GM18951 (cell line): ENCODE measurements around the gene CTNNA2.
"Not testable (repeated sequence)": the region's sequence is repeated elsewhere in the genome, so short reads cannot be mapped to it uniquely, and the experiment has no call there.

Experiments
- POLR2A ChIP-seq: IDR thresholded peaks from 4 replicates; pipeline ENCODE4 v1.6.1; 2011; ENCODE audit warnings: mild to moderate bottlenecking; ENCODE audit not compliant: insufficient read length, insufficient read depth; ENCODE audit errors: extremely low read depth
- in situ Hi-C: fragments of 300-500 bp; cut with MboI; formaldehyde crosslinking; loops from one replicate; pipeline ENCODE4 v1.12.0; 2022; ENCODE audit warnings: low sequenced_read_pairs, mixed read lengths, inconsistent platforms; ENCODE audit not compliant: unreplicated experiment

The CTNNA2 gene

GRCh38 chr2:80022018-80022417 is 509.2 kb downstream of the CTNNA2 start:
- no peak for TF ChIP-seq POLR2A
- in situ Hi-C loops = no loop called here

GRCh38 chr2:80026040-80026729 is 513.3 kb downstream of the CTNNA2 start:
- in situ Hi-C loops = no loop called here
- TF ChIP-seq POLR2A = no peak

- TF ChIP-seq POLR2A = no peak
- in situ Hi-C loops = no loop called here
Measured at GRCh38 chr2:80028051-80028450, 515.2 kb downstream of the CTNNA2 start.

GRCh38 chr2:80028584-80028983 is 515.7 kb downstream of the CTNNA2 start:
- TF ChIP-seq POLR2A = no peak
- in situ Hi-C loops = no loop called here

GRCh38 chr2:80030135-80030534 is 517.3 kb downstream of the CTNNA2 start:
- in situ Hi-C loops = no loop called here
- TF ChIP-seq POLR2A = no peak

GRCh38 chr2:80032684-80033083 is 519.8 kb downstream of the CTNNA2 start:
- in situ Hi-C loops = not testable (repeated sequence)

- in situ Hi-C loops = no loop called here
- no peak for TF ChIP-seq POLR2A
Measured at GRCh38 chr2:80035749-80036285, 523.0 kb downstream of the CTNNA2 start.

GRCh38 chr2:80037310-80037709 is 524.5 kb downstream of the CTNNA2 start:
- no peak for TF ChIP-seq POLR2A
- in situ Hi-C loops = no loop called here

- in situ Hi-C loops = no loop called here
Measured at GRCh38 chr2:80040226-80040625, 527.4 kb downstream of the CTNNA2 start.

GRCh38 chr2:80042635-80043034 is 529.8 kb downstream of the CTNNA2 start:
- TF ChIP-seq POLR2A = no peak
- in situ Hi-C loops = no loop called here

More at GRCh38 chr2:80040226-80040625, 527.4 kb downstream of the CTNNA2 start:
- TF ChIP-seq POLR2A = no peak

GRCh38 chr2:80048296-80048695 is 535.4 kb downstream of the CTNNA2 start:
- in situ Hi-C loops = no loop called here
- TF ChIP-seq POLR2A = no peak

- TF ChIP-seq POLR2A = no peak
Measured at GRCh38 chr2:80050246-80050645, 537.4 kb downstream of the CTNNA2 start.

GRCh38 chr2:80053522-80054345 is 540.9 kb downstream of the CTNNA2 start:
- in situ Hi-C loops = no loop called here
- no peak for TF ChIP-seq POLR2A

More at GRCh38 chr2:80050246-80050645, 537.4 kb downstream of the CTNNA2 start:
- in situ Hi-C loops = no loop called here

GRCh38 chr2:80054346-80054675 is 541.5 kb downstream of the CTNNA2 start:
- TF ChIP-seq POLR2A = no peak
- in situ Hi-C loops = no loop called here

GRCh38 chr2:80057956-80058355 is 545.1 kb downstream of the CTNNA2 start:
- no peak for TF ChIP-seq POLR2A
- in situ Hi-C loops = no loop called here
